Erythroblast (primary cell): Measurements from ENCODE around the gene DNPH1.

Experiments used
- GATA1 ChIP-seq: IDR thresholded peaks from 2 replicates; pipeline ENCODE4 v1.6.1; 2011; ENCODE audit warnings: low read depth, mild to moderate bottlenecking, control low read depth, low read length, moderate library complexity
- POLR2A ChIP-seq: IDR thresholded peaks from 2 replicates; pipeline ENCODE4 v1.6.1; 2011; ENCODE audit warnings: mild to moderate bottlenecking, low read length

- TF ChIP-seq POLR2A (no peak), GATA1 (no peak)
These were observed 8.0 kb downstream of the DNPH1 start for GRCh38 chr6:43221046-43221972.
